Measurements from ENCODE around the gene SLC22A23. TPM values are rescaled to one million over a fixed set of nuclear protein-coding genes. Genes with fewer than 3 reads are reported as not detected.

Gene SLC22A23
- total RNA-seq, 2 experiments from 2014 or later, result not detected

DNA sequence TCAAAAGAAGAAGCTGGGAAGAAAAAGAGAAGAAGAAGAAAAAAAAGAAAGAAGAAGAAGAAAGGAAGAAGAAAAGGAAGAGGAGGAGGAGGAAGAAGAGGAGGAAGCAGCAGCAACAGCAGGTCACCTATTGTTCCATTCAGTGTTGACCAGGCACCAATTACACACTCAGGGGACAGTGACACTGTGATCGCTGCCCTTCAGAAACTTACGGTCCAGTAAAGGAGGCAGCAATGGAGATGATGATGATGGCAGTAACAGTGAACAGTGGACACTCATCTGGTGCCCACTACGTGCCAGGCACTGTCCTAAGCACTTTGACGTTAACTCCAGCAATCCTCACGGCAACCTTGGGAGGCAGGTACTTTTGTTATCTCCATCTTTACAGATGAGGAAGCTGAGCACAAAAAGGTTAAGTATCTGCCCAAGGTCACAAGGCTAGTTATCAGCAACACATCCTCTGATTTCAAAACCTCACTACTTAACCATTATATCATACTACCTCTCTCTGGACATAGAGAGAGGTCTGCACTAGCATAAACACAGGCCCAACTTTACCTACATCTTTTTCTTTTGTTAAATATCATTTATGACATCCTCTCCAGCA, 83.2 kb downstream of the SLC22A23 start:
- POLR2A ChIA-PET, result no interaction called here
- Histone ChIP-seq H3K36me3 (ENCODE audit: insufficient read depth, low read length) (no peaks in the 10 kb centered on the region), H3K9me3 (ENCODE audit: low read length) (no peaks in the 10 kb centered on the region), H4K20me1 (ENCODE audit: insufficient read depth, low read length) (no peaks in the 10 kb centered on the region), H3K4me2 (ENCODE audit: low read length) (no peak overlapping the region), H3K27ac (ENCODE audit: low read depth, low read length, poor library complexity, severe bottlenecking) (no peak overlapping the region), H2AFZ (ENCODE audit: low read length) (no peak overlapping the region), H3K4me1 (ENCODE audit: insufficient read depth, low read length, poor library complexity, severe bottlenecking) (no peaks in the 10 kb centered on the region), H3K79me2 (ENCODE audit: insufficient read depth, low read depth, low read length) (no peaks in the 10 kb centered on the region), H3K9me2 (ENCODE audit: insufficient read depth, low read length) (no peaks in the 10 kb centered on the region), H3K4me3 (ENCODE audit: low read depth, low read length, poor library complexity, severe bottlenecking) (no peak overlapping the region)
- CTCF ChIA-PET (ENCODE audit: unreplicated experiment), result no interaction called here
- intact Hi-C loops (cut with micrococcal nuclease; ENCODE audit: unreplicated experiment), result no loop called here
- no peak for DNase-seq (ENCODE audit: low spot score)
- no TSS peak for BruUV-seq (replicated peaks)
- no peak for TF ChIP-seq EZH2phosphoT487 (IDR thresholded peaks at IDR 0.05; ENCODE audit: borderline replicate concordance, low read depth, low read length)
- TF ChIP-seq, protein P1, sequence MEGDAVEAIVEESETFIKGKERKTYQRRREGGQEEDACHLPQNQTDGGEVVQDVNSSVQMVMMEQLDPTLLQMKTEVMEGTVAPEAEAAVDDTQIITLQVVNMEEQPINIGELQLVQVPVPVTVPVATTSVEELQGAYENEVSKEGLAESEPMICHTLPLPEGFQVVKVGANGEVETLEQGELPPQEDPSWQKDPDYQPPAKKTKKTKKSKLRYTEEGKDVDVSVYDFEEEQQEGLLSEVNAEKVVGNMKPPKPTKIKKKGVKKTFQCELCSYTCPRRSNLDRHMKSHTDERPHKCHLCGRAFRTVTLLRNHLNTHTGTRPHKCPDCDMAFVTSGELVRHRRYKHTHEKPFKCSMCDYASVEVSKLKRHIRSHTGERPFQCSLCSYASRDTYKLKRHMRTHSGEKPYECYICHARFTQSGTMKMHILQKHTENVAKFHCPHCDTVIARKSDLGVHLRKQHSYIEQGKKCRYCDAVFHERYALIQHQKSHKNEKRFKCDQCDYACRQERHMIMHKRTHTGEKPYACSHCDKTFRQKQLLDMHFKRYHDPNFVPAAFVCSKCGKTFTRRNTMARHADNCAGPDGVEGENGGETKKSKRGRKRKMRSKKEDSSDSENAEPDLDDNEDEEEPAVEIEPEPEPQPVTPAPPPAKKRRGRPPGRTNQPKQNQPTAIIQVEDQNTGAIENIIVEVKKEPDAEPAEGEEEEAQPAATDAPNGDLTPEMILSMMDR (conservative IDR thresholded peaks at IDR 0.05; ENCODE audit: low read length), result no peak

DNA sequence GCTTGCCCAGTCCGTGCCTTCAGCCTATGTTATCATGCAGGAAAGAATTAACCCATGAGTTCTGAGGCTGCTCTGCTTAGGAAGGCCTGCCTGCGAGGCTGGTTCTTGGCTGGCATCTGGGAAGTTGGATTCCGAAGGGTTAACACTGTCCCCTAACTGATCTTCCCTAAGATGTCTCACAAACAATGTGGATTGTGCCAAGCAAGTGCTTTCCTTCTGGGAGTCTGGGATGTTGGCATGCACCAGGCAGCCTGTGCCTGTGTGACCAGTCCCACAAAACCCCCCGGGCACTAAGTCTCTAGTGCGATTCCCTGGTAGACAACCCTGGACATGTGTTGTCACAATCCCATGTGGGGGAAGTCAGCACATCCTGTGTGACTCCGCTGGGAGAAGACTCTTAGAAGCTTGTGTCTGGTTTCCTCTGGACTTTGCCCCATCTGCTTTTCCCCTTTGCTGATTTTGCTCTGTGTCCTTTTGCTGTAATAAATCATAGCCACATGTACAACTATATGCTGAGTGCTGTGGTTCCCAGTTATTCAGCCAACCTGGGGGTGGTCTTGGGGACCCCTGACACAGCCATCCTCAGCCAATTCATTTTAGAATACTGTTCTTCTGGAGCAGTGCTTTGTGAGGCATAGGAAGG, 83.8 kb downstream of the SLC22A23 start:
- Histone ChIP-seq H3K4me2 (ENCODE audit: low read length) (no peak overlapping the region), H3K27ac (ENCODE audit: low read depth, low read length, poor library complexity, severe bottlenecking) (no peak overlapping the region), H3K9me2 (ENCODE audit: insufficient read depth, low read length) (no peaks in the 10 kb centered on the region), H3K36me3 (ENCODE audit: insufficient read depth, low read length) (no peaks in the 10 kb centered on the region), H2AFZ (ENCODE audit: low read length) (no peak overlapping the region), H4K20me1 (ENCODE audit: insufficient read depth, low read length) (no peaks in the 10 kb centered on the region), H3K9me3 (ENCODE audit: low read length) (no peaks in the 10 kb centered on the region), H3K4me1 (ENCODE audit: insufficient read depth, low read length, poor library complexity, severe bottlenecking) (no peaks in the 10 kb centered on the region), H3K4me3 (ENCODE audit: low read depth, low read length, poor library complexity, severe bottlenecking) (no peak overlapping the region), H3K79me2 (ENCODE audit: insufficient read depth, low read depth, low read length) (no peaks in the 10 kb centered on the region)
- no peak for DNase-seq (ENCODE audit: low spot score)
- BruUV-seq (replicated peaks), result no TSS peak
- no peak for TF ChIP-seq EZH2phosphoT487 (IDR thresholded peaks at IDR 0.05; ENCODE audit: borderline replicate concordance, low read depth, low read length)
- TF ChIP-seq, protein P1 (conservative IDR thresholded peaks at IDR 0.05; ENCODE audit: low read length), result no peak
- ChIA-PET CTCF (ENCODE audit: unreplicated experiment) (no interaction called here), POLR2A (no interaction called here)
- intact Hi-C loops (cut with micrococcal nuclease; ENCODE audit: unreplicated experiment), result no loop called here

DNA sequence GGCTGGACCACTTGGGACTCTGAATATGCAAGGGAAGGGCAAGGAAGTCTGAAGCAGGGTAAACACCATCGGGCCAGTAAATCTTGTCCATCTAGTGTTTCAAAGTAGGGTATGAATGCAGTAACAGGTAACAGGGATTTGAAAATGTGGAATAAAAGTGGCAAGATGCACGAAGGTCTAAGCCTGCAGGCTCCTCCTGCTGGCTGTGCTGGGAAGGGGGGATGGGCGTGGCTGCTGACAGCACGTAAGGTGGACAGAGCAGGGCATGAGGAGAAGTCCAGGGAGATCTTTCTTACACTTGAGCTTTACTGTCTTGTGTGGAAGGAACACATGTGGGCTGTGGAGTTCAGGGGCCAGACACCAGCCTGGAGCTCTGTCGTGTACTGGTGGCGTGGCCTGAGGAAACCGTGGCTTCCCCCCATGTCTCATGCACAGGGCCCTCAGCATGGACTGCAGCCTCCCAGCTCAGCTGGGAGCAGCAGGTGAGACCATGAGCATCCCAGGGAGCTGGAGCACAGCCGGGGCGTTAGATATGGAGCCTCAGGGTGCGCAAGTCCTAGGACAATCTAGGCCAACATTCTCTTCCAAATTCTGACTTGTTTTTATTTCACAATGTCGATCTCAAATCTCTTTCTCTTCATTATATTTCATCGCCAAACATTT, 84.5 kb downstream of the SLC22A23 start:
- BruUV-seq (replicated peaks), result no TSS peak
- no peaks in the 10 kb centered on the region for H3K4me1 ChIP-seq (ENCODE audit: insufficient read depth, low read length, poor library complexity, severe bottlenecking)
- no peaks in the 10 kb centered on the region for H4K20me1 ChIP-seq (ENCODE audit: insufficient read depth, low read length)
- no peak for DNase-seq (ENCODE audit: low spot score)
- intact Hi-C loops (cut with micrococcal nuclease; ENCODE audit: unreplicated experiment), result no loop called here
- CTCF ChIA-PET (ENCODE audit: unreplicated experiment), result no interaction called here
- POLR2A ChIA-PET, result no interaction called here
- H3K36me3 ChIP-seq (ENCODE audit: insufficient read depth, low read length), result no peaks in the 10 kb centered on the region
- no peak overlapping the region for H3K4me3 ChIP-seq (ENCODE audit: low read depth, low read length, poor library complexity, severe bottlenecking)
- no peak overlapping the region for H2AFZ ChIP-seq (ENCODE audit: low read length)
- TF ChIP-seq EZH2phosphoT487 (IDR thresholded peaks at IDR 0.05; ENCODE audit: borderline replicate concordance, low read depth, low read length), result no peak
- TF ChIP-seq, protein P1 (conservative IDR thresholded peaks at IDR 0.05; ENCODE audit: low read length), result peak; percentile 39; the same call in 1 of the 2 replicates
- H3K9me3 ChIP-seq (ENCODE audit: low read length), result no peaks in the 10 kb centered on the region
- H3K9me2 ChIP-seq (ENCODE audit: insufficient read depth, low read length), result no peaks in the 10 kb centered on the region
- H3K4me2 ChIP-seq (ENCODE audit: low read length), result no peak overlapping the region
- no peak overlapping the region for H3K27ac ChIP-seq (ENCODE audit: low read depth, low read length, poor library complexity, severe bottlenecking)
- no peaks in the 10 kb centered on the region for H3K79me2 ChIP-seq (ENCODE audit: insufficient read depth, low read depth, low read length)
